Activated T-helper 1 cell treated with Interleukin-2 at 50 U/mL for 16 hours (primary cell): ENCODE measurements around the gene ADTRP.
"Not testable (repeated sequence)": the region's sequence is repeated elsewhere in the genome, so short reads cannot be mapped to it uniquely, and the experiment has no call there.

Experiments used
- DNase-seq: peaks from one replicate; pipeline ENCODE4 v3.0.0-alpha.2; 2020; ENCODE audit warnings: low read depth

Gene ADTRP

GRCh38 chr6:11803591-11803971 lies 25.0 kb upstream of the ADTRP start:
- DNase-seq = no peak

GRCh38 chr6:11802886-11803590 lies 24.4 kb upstream of the ADTRP start:
- DNase-seq = no peak

- DNase-seq = not testable (repeated sequence)
These were observed 21.9 kb upstream of the ADTRP start for GRCh38 chr6:11800531-11800930.

- DNase-seq = no peak
These were observed 19.9 kb upstream of the ADTRP start for GRCh38 chr6:11798538-11798937.

- DNase-seq = no peak
These were observed 19.5 kb upstream of the ADTRP start for GRCh38 chr6:11798096-11798495.

GRCh38 chr6:11796829-11797228 lies 18.2 kb upstream of the ADTRP start:
- no peak for DNase-seq

- DNase-seq = no peak
These were observed 16.8 kb upstream of the ADTRP start for GRCh38 chr6:11795403-11795802.

GRCh38 chr6:11793277-11793676 lies 14.7 kb upstream of the ADTRP start:
- DNase-seq = no peak

GRCh38 chr6:11791354-11792107 lies 12.9 kb upstream of the ADTRP start:
- no peak for DNase-seq

- no peak for DNase-seq
These were observed 11.1 kb upstream of the ADTRP start for GRCh38 chr6:11789744-11790143.

GRCh38 chr6:11788043-11788442 lies 9.4 kb upstream of the ADTRP start:
- no peak for DNase-seq

GRCh38 chr6:11785774-11786579 lies 7.4 kb upstream of the ADTRP start:
- peak; percentile 13 for DNase-seq

- no peak for DNase-seq
These were observed 6.8 kb upstream of the ADTRP start for GRCh38 chr6:11785415-11785773.

GRCh38 chr6:11784341-11784740 lies 5.7 kb upstream of the ADTRP start:
- DNase-seq = no peak

- no peak for DNase-seq
These were observed 5.0 kb upstream of the ADTRP start for GRCh38 chr6:11783524-11784064.

GRCh38 chr6:11782524-11782923 lies 3.9 kb upstream of the ADTRP start:
- no peak for DNase-seq

- DNase-seq = no peak
These were observed 1.5 kb upstream of the ADTRP start for GRCh38 chr6:11780097-11780428.

- no peak for DNase-seq
These were observed 910 bp upstream of the ADTRP start for GRCh38 chr6:11779329-11780096.

GRCh38 chr6:11778036-11778435 lies 567 bp downstream of the ADTRP start:
- DNase-seq = no peak

GRCh38 chr6:11775791-11776409 lies 2.7 kb downstream of the ADTRP start:
- DNase-seq = no peak

GRCh38 chr6:11774426-11774825 lies 4.2 kb downstream of the ADTRP start:
- DNase-seq = no peak

- no peak for DNase-seq
These were observed 5.0 kb downstream of the ADTRP start for GRCh38 chr6:11773581-11773980.
